ENCODE data around the gene SURF2.

- TF ChIP-seq, protein P1, sequence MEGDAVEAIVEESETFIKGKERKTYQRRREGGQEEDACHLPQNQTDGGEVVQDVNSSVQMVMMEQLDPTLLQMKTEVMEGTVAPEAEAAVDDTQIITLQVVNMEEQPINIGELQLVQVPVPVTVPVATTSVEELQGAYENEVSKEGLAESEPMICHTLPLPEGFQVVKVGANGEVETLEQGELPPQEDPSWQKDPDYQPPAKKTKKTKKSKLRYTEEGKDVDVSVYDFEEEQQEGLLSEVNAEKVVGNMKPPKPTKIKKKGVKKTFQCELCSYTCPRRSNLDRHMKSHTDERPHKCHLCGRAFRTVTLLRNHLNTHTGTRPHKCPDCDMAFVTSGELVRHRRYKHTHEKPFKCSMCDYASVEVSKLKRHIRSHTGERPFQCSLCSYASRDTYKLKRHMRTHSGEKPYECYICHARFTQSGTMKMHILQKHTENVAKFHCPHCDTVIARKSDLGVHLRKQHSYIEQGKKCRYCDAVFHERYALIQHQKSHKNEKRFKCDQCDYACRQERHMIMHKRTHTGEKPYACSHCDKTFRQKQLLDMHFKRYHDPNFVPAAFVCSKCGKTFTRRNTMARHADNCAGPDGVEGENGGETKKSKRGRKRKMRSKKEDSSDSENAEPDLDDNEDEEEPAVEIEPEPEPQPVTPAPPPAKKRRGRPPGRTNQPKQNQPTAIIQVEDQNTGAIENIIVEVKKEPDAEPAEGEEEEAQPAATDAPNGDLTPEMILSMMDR (IDR thresholded peaks at IDR 0.05) = no peak
- TF ChIP-seq POLR2A (IDR thresholded peaks at IDR 0.05) = no peak
These were observed 41.5 kb downstream of the SURF2 start for GRCh38 chr9:133397895-133398294.

Data from right lobe of liver (tissue), 4 donors.